ENCODE data around the gene SPNS3.

The SPNS3 gene

GRCh38 chr17:4510618-4510941 lies 76.8 kb downstream of the SPNS3 start:
- ChIA-PET CTCF (no interaction called here), POLR2A (interaction anchor here (0.9 to 1.5 kb wide), 2 partner anchors 11 to 12 kb away, joined by 3 read pairs; partner anchors contain the start of gene SPNS2)
- DNase-seq (ENCODE audit: extremely low spot score): no peak
- TF ChIP-seq FOXK2 (IDR thresholded peaks at IDR 0.05) (no peak), SP1 (IDR thresholded peaks at IDR 0.05) (no peak), PKNOX1 (IDR thresholded peaks at IDR 0.05) (no peak), CTBP1 (IDR thresholded peaks at IDR 0.05; ENCODE audit: borderline replicate concordance) (no peak), BHLHE40 (IDR thresholded peaks at IDR 0.05; ENCODE audit: borderline replicate concordance) (no peak), ZNF384 (IDR thresholded peaks at IDR 0.05) (no peak), FOXM1 (IDR thresholded peaks at IDR 0.05; ENCODE audit: borderline replicate concordance) (no peak), ARNT (IDR thresholded peaks at IDR 0.05) (no peak), FOXA1 (IDR thresholded peaks at IDR 0.05) (no peak), SUZ12 (IDR thresholded peaks at IDR 0.05) (no peak), HDGF (IDR thresholded peaks at IDR 0.05; ENCODE audit: borderline replicate concordance) (no peak), NFRKB (IDR thresholded peaks at IDR 0.05) (no peak), LEF1 (IDR thresholded peaks at IDR 0.05; ENCODE audit: borderline replicate concordance) (no peak), L3MBTL2 (conservative IDR thresholded peaks at IDR 0.05) (no peak)

DNA sequence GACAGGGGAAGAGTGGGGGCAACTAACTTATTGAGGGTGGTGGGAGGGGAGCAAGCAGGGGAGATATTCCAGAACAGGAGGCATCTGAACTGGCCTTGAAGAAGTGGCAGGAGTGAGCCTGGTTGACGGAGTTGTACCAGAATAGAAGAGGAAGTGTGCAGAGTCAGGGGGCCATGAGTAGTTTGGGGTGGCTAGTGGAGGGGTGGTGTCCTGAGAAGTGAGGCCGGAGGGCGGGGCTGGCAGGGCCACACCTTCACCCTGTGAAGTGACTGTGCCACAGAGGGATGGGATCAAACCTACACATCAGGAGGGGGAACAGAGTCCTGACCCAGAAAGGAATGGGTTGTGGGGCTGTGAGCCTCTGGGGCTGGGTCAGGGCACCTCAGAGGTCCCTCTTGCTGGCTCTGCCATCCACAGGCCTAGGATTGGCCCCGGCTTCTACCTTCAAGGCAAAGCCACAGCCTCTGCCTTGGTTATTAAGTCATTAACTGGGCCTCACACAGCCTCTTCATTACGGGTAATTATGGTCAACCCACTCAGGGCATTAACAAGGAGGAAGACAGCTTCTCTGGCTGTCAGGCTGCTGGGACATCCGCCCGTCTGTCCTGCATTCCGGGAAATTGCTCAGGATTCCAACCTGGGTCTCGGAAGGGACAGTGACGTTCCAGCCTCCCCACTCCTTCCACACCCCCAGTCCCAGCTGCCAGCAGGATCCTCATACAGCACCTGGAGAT lies 77.6 kb downstream of the SPNS3 start:
- DNase-seq (ENCODE audit: extremely low spot score): no peak
- POLR2A ChIA-PET: no interaction called here
- TF ChIP-seq SUZ12 (IDR thresholded peaks at IDR 0.05) (no peak), ELF4 (IDR thresholded peaks at IDR 0.05) (no peak), NFRKB (IDR thresholded peaks at IDR 0.05) (no peak), ZNF384 (IDR thresholded peaks at IDR 0.05) (no peak), PKNOX1 (IDR thresholded peaks at IDR 0.05) (no peak), ARNT (IDR thresholded peaks at IDR 0.05) (no peak), HDGF (IDR thresholded peaks at IDR 0.05; ENCODE audit: borderline replicate concordance) (no peak), FOXA1 (IDR thresholded peaks at IDR 0.05) (no peak), BHLHE40 (IDR thresholded peaks at IDR 0.05; ENCODE audit: borderline replicate concordance) (no peak), L3MBTL2 (conservative IDR thresholded peaks at IDR 0.05) (no peak)
- CTCF ChIA-PET: no interaction called here

- POLR2A ChIA-PET: no interaction called here
- CTCF ChIA-PET: interaction anchor here (0.7 kb wide), 1 partner anchor 9 kb away, joined by 3 read pairs; no protein-coding TSS in a partner anchor
- no peak for DNase-seq (ENCODE audit: extremely low spot score)
- TF ChIP-seq ZNF384 (IDR thresholded peaks at IDR 0.05) (no peak), ELF4 (IDR thresholded peaks at IDR 0.05) (no peak), HDGF (IDR thresholded peaks at IDR 0.05; ENCODE audit: borderline replicate concordance) (no peak), CTBP1 (IDR thresholded peaks at IDR 0.05; ENCODE audit: borderline replicate concordance) (no peak), L3MBTL2 (conservative IDR thresholded peaks at IDR 0.05) (no peak), ARNT (IDR thresholded peaks at IDR 0.05) (no peak), SUZ12 (IDR thresholded peaks at IDR 0.05) (no peak), FOXA1 (IDR thresholded peaks at IDR 0.05) (no peak), SP1 (IDR thresholded peaks at IDR 0.05) (no peak), PKNOX1 (IDR thresholded peaks at IDR 0.05) (no peak), LEF1 (IDR thresholded peaks at IDR 0.05; ENCODE audit: borderline replicate concordance) (no peak), FOXM1 (IDR thresholded peaks at IDR 0.05; ENCODE audit: borderline replicate concordance) (no peak), NFRKB (IDR thresholded peaks at IDR 0.05) (no peak), BHLHE40 (IDR thresholded peaks at IDR 0.05; ENCODE audit: borderline replicate concordance) (no peak), FOXK2 (IDR thresholded peaks at IDR 0.05) (no peak), TARDBP (IDR thresholded peaks at IDR 0.05) (no peak)
Observed at GRCh38 chr17:4512156-4513112, 78.7 kb downstream of the SPNS3 start.

- TF ChIP-seq SP1 (IDR thresholded peaks at IDR 0.05): no peak
- ChIA-PET CTCF (no interaction called here), POLR2A (interaction anchor here (1.1 kb wide), 1 partner anchor 13 kb away, joined by 3 read pairs; no protein-coding TSS in a partner anchor)
- no peak for DNase-seq (ENCODE audit: extremely low spot score)
Observed at GRCh38 chr17:4513113-4514032, 79.6 kb downstream of the SPNS3 start.

DNA sequence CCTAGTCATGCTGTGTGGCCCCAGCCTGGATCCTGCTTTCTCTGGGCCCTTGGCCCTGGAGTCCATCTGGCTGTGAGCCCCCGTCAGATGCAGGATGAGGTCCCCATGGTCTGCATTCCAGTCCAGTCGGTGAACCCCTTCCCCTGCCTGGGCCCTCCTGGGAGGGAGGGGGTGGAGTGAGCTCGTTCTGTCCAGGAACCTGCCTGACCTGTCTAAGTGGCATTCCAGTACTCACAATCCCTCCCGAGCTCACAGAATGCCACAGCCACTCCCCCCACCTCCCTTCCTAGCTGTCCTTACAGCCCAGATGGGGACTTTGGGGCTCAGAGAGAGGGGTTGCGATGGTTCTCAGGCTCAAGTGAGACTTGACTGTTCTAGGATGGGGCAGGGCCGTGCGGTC lies 80.5 kb downstream of the SPNS3 start:
- no peak for TF ChIP-seq SP1 (IDR thresholded peaks at IDR 0.05)
- no peak for TF ChIP-seq L3MBTL2 (conservative IDR thresholded peaks at IDR 0.05)
- ChIA-PET POLR2A (interaction anchor here (1.1 kb wide), 1 partner anchor 14 kb away, joined by 3 read pairs; no protein-coding TSS in a partner anchor), CTCF (no interaction called here)
- no peak for DNase-seq (ENCODE audit: extremely low spot score)
